CD14-positive monocyte (primary cell): ENCODE results near the gene STAMBPL1. TPM values are rescaled to one million over a fixed set of nuclear protein-coding genes. Genes with fewer than 3 reads are reported as not detected.

ENCODE experiments used
- DNase-seq, 3 donors: peaks; one replicate each; pipeline ENCODE4 v3.0.0-alpha.2; 2011 to 2022
- H2AFZ ChIP-seq: 2 replicates; pipeline ENCODE4 v1.6.0; 2012; ENCODE audit warnings: mild to moderate bottlenecking, low read depth, low read length, inconsistent platforms; ENCODE audit not compliant: insufficient read depth, poor library complexity, severe bottlenecking
- H3K27ac ChIP-seq, 2 donors: 1 replicate in 1 of 2; 2 replicates in 1 of 2; pipeline ENCODE4 v1.5.1; 2012 to 2013; ENCODE audit warnings: low read length in 2 of 2, control low read depth in 1 of 2, inconsistent platforms in 1 of 2, low read depth in 1 of 2, mild to moderate bottlenecking in 1 of 2
- H3K27me3 ChIP-seq, 2 donors: one replicate each; pipeline versions ENCODE4 v1.6.0 to v1.6.1; 2011 to 2013; ENCODE audit warnings: low read length in 2 of 2; ENCODE audit not compliant: control insufficient read depth in 2 of 2, insufficient read depth in 2 of 2
- H3K36me3 ChIP-seq, 2 donors: replicated peaks in 1 of 2; 1 replicate in 1 of 2; 2 replicates in 1 of 2; pipeline versions ENCODE4 v1.5.1 to v1.6.1; 2012 to 2013; ENCODE audit warnings: low read length in 2 of 2, control low read depth in 1 of 2, inconsistent platforms in 1 of 2, mild to moderate bottlenecking in 1 of 2; ENCODE audit not compliant: insufficient read depth in 2 of 2, control insufficient read depth in 1 of 2
- H3K4me1 ChIP-seq, 2 donors: 1 replicate in 1 of 2; 2 replicates in 1 of 2; pipeline versions ENCODE4 v1.5.1 to v1.6.1; 2012 to 2013; ENCODE audit warnings: low read length in 2 of 2, control low read depth in 1 of 2, inconsistent platforms in 1 of 2, mild to moderate bottlenecking in 1 of 2, moderate library complexity in 1 of 2; ENCODE audit not compliant: insufficient read depth in 2 of 2, control insufficient read depth in 1 of 2
- H3K4me2 ChIP-seq: replicated peaks from 2 replicates; pipeline ENCODE3; 2012; ENCODE audit warnings: low read length, moderate library complexity, mild to moderate bottlenecking; ENCODE audit not compliant: poor library complexity, severe bottlenecking; ENCODE audit errors: extremely low read depth
- H3K4me3 ChIP-seq, 3 experiments: fragments of 200-600 bp in 1 of 3; sonication (generic) in 1 of 3; replicated peaks in 1 of 3; 1 replicate in 2 of 3; 2 replicates in 1 of 3; pipeline ENCODE4 v1.5.1; 2011 to 2013; ENCODE audit warnings: low read length in 3 of 3, mild to moderate bottlenecking in 3 of 3, control low read depth in 2 of 3, low read depth in 2 of 3, inconsistent platforms in 1 of 3, moderate library complexity in 1 of 3
- H3K79me2 ChIP-seq: 2 replicates; pipeline ENCODE4 v1.6.0; 2012; ENCODE audit warnings: mild to moderate bottlenecking, control low read depth, inconsistent platforms, low read length, moderate library complexity; ENCODE audit not compliant: insufficient read depth
- H3K9ac ChIP-seq: 2 replicates; pipeline ENCODE4 v1.6.0; 2017; ENCODE audit warnings: low read length, mild to moderate bottlenecking; ENCODE audit not compliant: insufficient read depth, poor library complexity, severe bottlenecking
- H3K9me3 ChIP-seq, 2 donors: replicated peaks in 1 of 2; 1 replicate in 1 of 2; 2 replicates in 1 of 2; pipeline versions ENCODE4 v1.5.1 to v1.6.1; 2012 to 2013; ENCODE audit warnings: low read length in 2 of 2, control low read depth in 1 of 2; ENCODE audit not compliant: control insufficient read depth in 1 of 2, insufficient read depth in 1 of 2
- H4K20me1 ChIP-seq: 2 replicates; pipeline ENCODE4 v1.6.0; 2012; ENCODE audit warnings: mild to moderate bottlenecking, low read length, control low read depth, moderate library complexity; ENCODE audit not compliant: insufficient read depth
- H3K27ac Mint-ChIP-seq, 7 donors: one replicate each; pipeline ENCODE4 v1.8.0; 2020; ENCODE audit warnings: mild to moderate bottlenecking in 7 of 7, mixed read lengths in 7 of 7, moderate library complexity in 6 of 7, inconsistent platforms in 2 of 7
- H3K27me3 Mint-ChIP-seq, 3 donors: one replicate each; pipeline ENCODE4 v1.8.0; 2021 to 2022; ENCODE audit warnings: low read depth in 3 of 3, mild to moderate bottlenecking in 3 of 3, mixed read lengths in 3 of 3, moderate library complexity in 3 of 3, inconsistent platforms in 1 of 3
- H3K36me3 Mint-ChIP-seq, 2 donors: one replicate each; pipeline ENCODE4 v1.8.0; 2020; ENCODE audit warnings: mixed read lengths in 2 of 2, inconsistent platforms in 1 of 2, mild to moderate bottlenecking in 1 of 2
- H3K4me1 Mint-ChIP-seq: one replicate; pipeline ENCODE4 v1.8.0; 2020; ENCODE audit warnings: mild to moderate bottlenecking, mixed read lengths
- H3K4me3 Mint-ChIP-seq, 2 donors: one replicate each; pipeline ENCODE4 v1.8.0; 2020; ENCODE audit warnings: mild to moderate bottlenecking in 2 of 2, mixed read lengths in 2 of 2, moderate library complexity in 1 of 2
- H3K9me3 Mint-ChIP-seq, 7 donors: one replicate each; pipeline ENCODE4 v1.8.0; 2020 to 2022; ENCODE audit warnings: mixed read lengths in 7 of 7, mild to moderate bottlenecking in 6 of 7, moderate library complexity in 6 of 7, inconsistent platforms in 2 of 7
- WGBS: methylation state at CpG from one replicate; pipeline ENCODE4 v1.1.5; 2013; ENCODE audit warnings: missing lambda C conversion rate; ENCODE audit not compliant: insufficient coverage; 5-methylcytosine and 5-hydroxymethylcytosine counted together
- intact Hi-C, 2 donors: fragments of 100-400 bp; cut with micrococcal nuclease; formaldehyde crosslinking; loops; one replicate each; pipeline versions ENCODE4 v1.15.0 to v1.15.1; 2023
- polyA plus RNA-seq, 3 donors: library from polyadenylated mRNA; depleted of rRNA in 1 of 3; unstranded in 2 of 3; stranded (reverse) in 1 of 3; fragments of 300-500 nt in 2 of 3; fragments of >200 nt in 1 of 3; fragmentation: Illumina TruSeq in 2 of 3; gene quantifications; 1 replicate in 2 of 3; 2 replicates in 1 of 3; pipeline ENCODE4 v1.2.3, GENCODE V29; 2012 to 2021
- TF ChIP-seq, protein P1 (sequence below): fragments of 200-600 bp; IDR thresholded peaks from one replicate; pipeline ENCODE4 v1.8.0; 2022; ENCODE audit warnings: antibody characterized with exemption, mild to moderate bottlenecking

Gene STAMBPL1
- polyA plus RNA-seq, 3 donors: 0.07 to 1.5 (median 0.10) TPM

GRCh38 chr10:88898727-88899126, 18.7 kb downstream of the STAMBPL1 start:
- H3K36me3 Mint-ChIP-seq: peaks cover 8% of the 10 kb centered on the region in 2 donors
- H3K4me1 Mint-ChIP-seq: peaks cover 30% of the 10 kb centered on the region
- H3K27me3 Mint-ChIP-seq: peaks cover 0 to 2% (median 0%) of the 10 kb centered on the region in 3 donors
- Histone ChIP-seq H3K27me3 (no peaks in the 10 kb centered on the region), H3K4me2 (no peak overlapping the region), H2AFZ (no peak overlapping the region), H3K9me3 (no peaks in the 10 kb centered on the region), H3K27ac (no peak overlapping the region), H4K20me1 (no peaks in the 10 kb centered on the region), H3K9ac (no peak overlapping the region), H3K36me3 (peaks cover 0 to 2% of the 10 kb centered on the region in 2 donors), H3K4me3 (no peak overlapping the region), H3K79me2 (no peaks in the 10 kb centered on the region), H3K4me1 (peaks cover 23 to 27% of the 10 kb centered on the region in 2 donors)
- H3K9me3 Mint-ChIP-seq: peaks cover 0 to 2% (median 0%) of the 10 kb centered on the region in 7 donors
- DNase-seq: no peak
- no peak overlapping the region for H3K4me3 Mint-ChIP-seq
- intact Hi-C loops: no loop called here
- TF ChIP-seq, protein P1, sequence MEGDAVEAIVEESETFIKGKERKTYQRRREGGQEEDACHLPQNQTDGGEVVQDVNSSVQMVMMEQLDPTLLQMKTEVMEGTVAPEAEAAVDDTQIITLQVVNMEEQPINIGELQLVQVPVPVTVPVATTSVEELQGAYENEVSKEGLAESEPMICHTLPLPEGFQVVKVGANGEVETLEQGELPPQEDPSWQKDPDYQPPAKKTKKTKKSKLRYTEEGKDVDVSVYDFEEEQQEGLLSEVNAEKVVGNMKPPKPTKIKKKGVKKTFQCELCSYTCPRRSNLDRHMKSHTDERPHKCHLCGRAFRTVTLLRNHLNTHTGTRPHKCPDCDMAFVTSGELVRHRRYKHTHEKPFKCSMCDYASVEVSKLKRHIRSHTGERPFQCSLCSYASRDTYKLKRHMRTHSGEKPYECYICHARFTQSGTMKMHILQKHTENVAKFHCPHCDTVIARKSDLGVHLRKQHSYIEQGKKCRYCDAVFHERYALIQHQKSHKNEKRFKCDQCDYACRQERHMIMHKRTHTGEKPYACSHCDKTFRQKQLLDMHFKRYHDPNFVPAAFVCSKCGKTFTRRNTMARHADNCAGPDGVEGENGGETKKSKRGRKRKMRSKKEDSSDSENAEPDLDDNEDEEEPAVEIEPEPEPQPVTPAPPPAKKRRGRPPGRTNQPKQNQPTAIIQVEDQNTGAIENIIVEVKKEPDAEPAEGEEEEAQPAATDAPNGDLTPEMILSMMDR: no peak
- WGBS: 100% methylated on average over 2 of the region's 3 CpGs
- no peak overlapping the region for H3K27ac Mint-ChIP-seq

DNA sequence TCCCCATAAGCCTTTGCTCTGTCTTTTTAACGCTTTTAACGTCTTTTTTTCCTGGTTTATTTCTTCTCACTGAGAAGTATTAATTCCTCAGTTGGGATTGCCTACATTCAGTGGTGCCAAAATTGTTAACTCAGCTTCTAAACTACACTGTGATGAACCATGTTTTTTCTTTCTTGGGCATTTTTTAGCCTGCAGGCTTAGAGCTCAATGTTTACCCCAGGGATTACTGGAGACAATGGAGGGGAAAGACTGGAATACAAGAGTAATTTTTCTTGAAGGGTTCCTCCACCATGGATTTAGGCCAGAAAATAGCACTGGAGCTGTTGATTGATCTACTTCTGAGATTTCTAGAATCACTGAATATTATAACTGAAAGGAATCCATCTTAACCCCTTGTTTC, 19.8 kb downstream of the STAMBPL1 start:
- peaks cover 0 to 2% (median 0%) of the 10 kb centered on the region in 7 donors for H3K9me3 Mint-ChIP-seq
- Histone ChIP-seq H3K4me3 (no peak overlapping the region), H3K4me1 (peaks cover 23 to 27% of the 10 kb centered on the region in 2 donors), H4K20me1 (no peaks in the 10 kb centered on the region), H3K36me3 (peaks cover 0 to 10% of the 10 kb centered on the region in 2 donors), H3K27me3 (no peaks in the 10 kb centered on the region), H3K4me2 (no peak overlapping the region), H3K9me3 (no peaks in the 10 kb centered on the region), H3K79me2 (no peaks in the 10 kb centered on the region), H3K27ac (no peak overlapping the region), H3K9ac (no peak overlapping the region), H2AFZ (no peak overlapping the region)
- peaks cover 30% of the 10 kb centered on the region for H3K4me1 Mint-ChIP-seq
- 95% methylated on average over 2 of the region's 2 CpGs for WGBS
- H3K36me3 Mint-ChIP-seq: peaks cover 8 to 11% of the 10 kb centered on the region in 2 donors
- H3K27me3 Mint-ChIP-seq: peaks cover 0 to 2% (median 0%) of the 10 kb centered on the region in 3 donors
- no peak for DNase-seq
- H3K4me3 Mint-ChIP-seq: no peak overlapping the region
- H3K27ac Mint-ChIP-seq: no peak overlapping the region
- intact Hi-C loops: no loop called here
- TF ChIP-seq, protein P1: no peak
